SK-MEL-5 (cell line): ENCODE results near the gene ZDBF2. TPM values are rescaled to one million over a fixed set of nuclear protein-coding genes. Genes with fewer than 3 reads are reported as not detected.
"Not testable (repeated sequence)": the region's sequence is repeated elsewhere in the genome, so short reads cannot be mapped to it uniquely, and the experiment has no call there.

ENCODE experiments used
- DNase-seq: peaks from one replicate; pipeline ENCODE4 v3.0.0-alpha.2; 2016; ENCODE audit warnings: low read depth, low spot score
- in situ Hi-C: cut with HindIII; loops from 2 replicates; pipeline ENCODE4 v1.10.0; 2016; ENCODE audit warnings: low sequenced_read_pairs, high pct_unique_total_duplicates, low pct_unique_long_range_greater_than_20kb
- polyA plus RNA-seq, 2 experiments: library from polyadenylated mRNA; depleted of rRNA; stranded (reverse); fragments of >200 nt; gene quantifications; 2 replicates each; pipeline ENCODE4 v1.2.3, GENCODE V29; 2015
- total RNA-seq: library from RNA; depleted of rRNA; stranded (reverse); fragments of >200 nt; shearing (Covaris generic); gene quantifications from 2 replicates; pipeline ENCODE4 v1.2.3, GENCODE V29; 2014; rRNA removed

ZDBF2 gene
- 13.1 and 14.0 TPM in 2 replicates for total RNA-seq
- polyA plus RNA-seq (2015; cell fraction: cytosol; rRNA removed) = 3.5 and 4.8 TPM in 2 replicates
- polyA plus RNA-seq (2015; cell fraction: nucleus; rRNA removed) = 25.9 and 29.9 TPM in 2 replicates

DNA sequence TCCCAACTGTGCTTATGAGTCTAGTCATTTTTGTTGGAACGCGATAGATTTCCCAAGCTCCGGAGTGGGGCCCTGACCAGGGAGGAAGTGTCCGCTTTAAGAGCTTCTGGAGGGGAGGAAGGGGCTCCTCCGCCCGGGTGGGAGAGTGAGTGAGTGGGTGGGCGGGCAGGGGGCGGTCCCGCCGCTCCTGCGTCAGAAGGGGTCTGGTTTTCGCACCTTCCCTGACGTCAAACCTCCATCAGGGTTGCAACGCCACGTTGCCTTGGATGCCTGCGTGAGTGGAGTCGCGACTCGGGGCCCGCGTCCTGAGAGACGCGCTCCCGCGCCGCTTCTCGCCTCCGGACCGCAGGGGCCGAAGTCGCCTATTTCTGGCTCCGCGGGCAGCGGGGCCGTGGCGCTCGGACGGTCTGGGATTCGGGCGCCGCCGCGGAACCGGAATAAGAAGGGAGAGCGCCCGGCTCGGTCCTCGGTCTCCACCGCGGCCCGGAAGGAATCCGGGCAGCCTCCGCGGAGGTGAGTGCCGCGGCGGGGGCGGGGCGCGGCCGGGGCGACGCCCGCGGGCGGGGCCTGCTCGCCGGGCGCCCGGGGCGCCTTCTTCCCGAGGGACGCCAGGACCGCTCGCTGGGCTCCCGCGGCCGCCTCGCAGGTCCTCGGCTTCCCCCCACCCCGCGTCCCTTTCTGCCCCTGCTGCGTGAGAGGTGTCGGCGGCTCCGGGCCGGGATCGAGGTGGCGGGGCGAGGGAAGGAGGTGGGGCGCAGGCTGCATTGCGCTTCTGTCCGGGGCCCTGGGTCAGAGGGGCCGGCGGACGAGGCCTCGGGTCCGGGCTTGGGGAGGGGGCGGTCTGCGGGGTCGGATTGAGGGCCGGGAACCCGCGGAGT is at the start of gene ZDBF2:
Gene ZDBF2, plus strand, starts transcription at position 230 of the 878 bp plus-strand sequence. CDS start 7,187 bp downstream, outside the sequence.
- DNase-seq = peak; percentile 68
- in situ Hi-C loops = no loop called here

- no peak for DNase-seq
- in situ Hi-C loops = no loop called here
These were observed 48.8 kb upstream of the ZDBF2 start for GRCh38 chr2:206225435-206226232.

DNA sequence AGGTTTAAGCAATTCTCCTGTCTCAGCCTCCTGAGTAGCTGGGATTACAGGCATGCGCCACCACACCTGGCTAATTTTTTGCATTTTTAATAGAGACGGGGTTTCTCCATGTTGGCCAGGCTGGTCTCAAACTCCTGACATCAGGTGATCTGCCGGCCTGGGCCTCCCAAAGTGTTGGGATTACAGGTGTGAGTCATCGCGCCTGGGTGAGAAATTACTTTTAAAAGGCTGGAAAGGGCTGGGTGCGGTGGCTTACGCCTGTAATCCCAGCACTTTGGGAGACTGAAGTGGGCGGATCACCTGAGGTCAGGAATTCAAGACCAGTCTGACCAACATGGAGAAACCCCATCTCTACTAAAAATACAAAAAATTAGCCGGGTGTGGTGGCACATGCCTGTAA is 45.8 kb upstream of the ZDBF2 start:
- in situ Hi-C loops, DNase-seq: not testable (repeated sequence)

GRCh38 chr2:206229642-206230041 is 44.8 kb upstream of the ZDBF2 start:
- DNase-seq = no peak
- in situ Hi-C loops = no loop called here

DNA sequence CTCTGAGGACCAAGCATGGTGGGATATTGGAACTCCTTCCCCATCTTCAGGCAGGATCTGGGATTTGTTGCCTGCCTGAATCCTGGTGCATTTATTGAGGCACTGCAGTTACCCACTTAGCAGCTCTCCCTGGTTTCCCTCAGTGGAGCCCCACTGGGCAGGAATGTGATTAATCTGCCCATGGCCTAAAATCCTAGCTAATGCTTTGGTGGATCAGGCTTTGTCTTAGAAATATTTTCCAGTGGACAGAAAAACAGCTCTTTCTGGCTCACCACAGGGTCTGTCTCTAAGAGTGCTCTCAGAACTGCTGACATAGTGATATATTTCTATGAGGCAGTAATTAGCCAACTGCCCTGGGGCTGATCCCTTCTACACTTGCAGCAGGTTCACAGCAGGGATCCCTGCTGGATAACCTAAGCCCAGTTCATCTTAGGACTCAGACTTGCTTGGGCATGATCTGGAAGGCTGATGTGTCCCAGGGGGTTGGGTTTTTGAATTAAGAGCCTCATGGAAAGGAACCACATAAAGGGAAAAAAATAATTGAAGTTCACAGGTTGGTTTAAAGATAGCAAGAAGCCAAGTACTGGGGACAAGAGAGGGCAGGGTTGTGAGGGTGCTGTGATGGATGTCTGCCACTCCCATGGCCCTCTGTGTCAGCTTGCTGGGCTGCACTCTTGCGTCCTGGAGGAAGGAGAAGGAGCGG is 44.3 kb upstream of the ZDBF2 start:
- no peak for DNase-seq

GRCh38 chr2:206231669-206232286 is 42.7 kb upstream of the ZDBF2 start:
- DNase-seq = no peak
- in situ Hi-C loops = no loop called here

More for the DNA sequence above, 44.3 kb upstream of the ZDBF2 start:
- in situ Hi-C loops = no loop called here

DNA sequence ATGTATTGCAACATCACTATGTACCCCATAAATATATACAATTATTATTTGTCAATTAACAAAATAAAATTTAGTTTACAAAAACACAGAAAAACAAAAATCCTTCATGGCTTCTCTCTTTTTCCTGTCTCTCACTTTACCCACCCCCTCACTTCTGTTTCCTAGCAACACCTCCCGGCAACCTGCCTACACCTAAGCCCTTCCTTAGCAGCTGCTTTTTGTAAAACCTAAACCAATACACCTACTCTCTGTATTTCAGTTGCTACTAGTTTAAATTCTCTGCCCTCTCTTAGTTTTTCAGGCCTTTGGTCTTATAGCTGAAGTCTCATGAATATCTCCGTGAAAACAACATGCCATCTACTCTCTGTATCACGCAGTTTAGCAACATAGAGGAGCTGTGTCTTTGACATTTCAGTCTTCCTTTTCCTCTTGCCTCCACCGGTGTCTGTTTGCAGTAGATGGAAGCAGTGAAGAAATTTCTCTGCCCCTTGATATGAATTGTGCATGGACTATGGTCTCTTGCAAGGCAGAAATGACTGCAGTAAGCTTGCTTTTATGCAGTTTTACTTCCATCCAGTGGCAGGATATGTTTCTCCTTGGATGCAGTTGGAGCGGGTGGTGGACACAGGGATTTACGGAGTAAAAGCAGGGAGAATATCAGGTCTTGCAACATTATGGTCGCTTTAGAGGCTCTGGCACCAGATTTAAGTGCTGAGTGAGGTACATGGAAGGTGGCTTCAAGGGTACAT is 42.0 kb upstream of the ZDBF2 start:
- in situ Hi-C loops = no loop called here
- DNase-seq = no peak

DNA sequence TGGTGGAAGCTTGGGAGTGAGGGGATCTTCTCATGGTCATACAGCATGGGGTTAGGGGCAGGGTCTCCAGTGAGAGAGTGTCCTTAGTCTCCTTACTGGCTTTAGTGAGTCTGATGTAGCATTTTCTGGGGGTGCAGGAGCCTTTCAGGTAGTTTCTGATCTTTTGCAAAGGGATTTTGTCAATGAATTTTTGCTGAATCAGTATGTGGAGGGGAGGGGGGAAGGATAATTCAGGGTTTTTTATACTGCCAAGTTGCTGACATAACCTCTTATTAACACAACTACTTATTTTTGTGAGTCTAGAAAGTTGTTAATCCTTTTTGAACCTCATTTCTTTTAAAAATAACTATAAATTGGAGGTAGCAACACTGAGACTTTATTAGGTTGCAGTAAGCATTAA is 35.3 kb upstream of the ZDBF2 start:
- DNase-seq = no peak
- in situ Hi-C loops = no loop called here

- DNase-seq = no peak
- in situ Hi-C loops = no loop called here
These were observed 34.1 kb upstream of the ZDBF2 start for GRCh38 chr2:206240327-206240726.

DNA sequence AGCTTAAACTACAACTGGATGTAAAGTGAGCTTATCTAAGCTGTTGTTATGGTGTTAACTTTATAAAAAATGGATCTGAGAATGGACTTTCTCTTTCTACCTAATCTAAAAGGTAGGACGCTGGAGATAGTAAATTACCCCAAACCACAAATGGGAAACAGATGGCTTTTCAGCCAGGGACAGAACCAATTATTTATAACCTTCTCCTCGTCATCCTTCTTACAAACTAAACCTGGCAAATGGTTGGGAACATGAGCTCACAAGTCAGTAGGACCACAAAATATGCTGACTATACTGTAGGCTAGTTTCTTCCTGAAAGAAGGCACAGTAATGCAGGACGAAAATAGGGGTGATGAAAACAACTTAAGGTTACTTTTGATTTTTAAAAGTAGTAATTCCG is 32.7 kb upstream of the ZDBF2 start:
- in situ Hi-C loops = no loop called here
- no peak for DNase-seq

GRCh38 chr2:206245265-206245672 is 29.2 kb upstream of the ZDBF2 start:
- no peak for DNase-seq
- in situ Hi-C loops = no loop called here

DNA sequence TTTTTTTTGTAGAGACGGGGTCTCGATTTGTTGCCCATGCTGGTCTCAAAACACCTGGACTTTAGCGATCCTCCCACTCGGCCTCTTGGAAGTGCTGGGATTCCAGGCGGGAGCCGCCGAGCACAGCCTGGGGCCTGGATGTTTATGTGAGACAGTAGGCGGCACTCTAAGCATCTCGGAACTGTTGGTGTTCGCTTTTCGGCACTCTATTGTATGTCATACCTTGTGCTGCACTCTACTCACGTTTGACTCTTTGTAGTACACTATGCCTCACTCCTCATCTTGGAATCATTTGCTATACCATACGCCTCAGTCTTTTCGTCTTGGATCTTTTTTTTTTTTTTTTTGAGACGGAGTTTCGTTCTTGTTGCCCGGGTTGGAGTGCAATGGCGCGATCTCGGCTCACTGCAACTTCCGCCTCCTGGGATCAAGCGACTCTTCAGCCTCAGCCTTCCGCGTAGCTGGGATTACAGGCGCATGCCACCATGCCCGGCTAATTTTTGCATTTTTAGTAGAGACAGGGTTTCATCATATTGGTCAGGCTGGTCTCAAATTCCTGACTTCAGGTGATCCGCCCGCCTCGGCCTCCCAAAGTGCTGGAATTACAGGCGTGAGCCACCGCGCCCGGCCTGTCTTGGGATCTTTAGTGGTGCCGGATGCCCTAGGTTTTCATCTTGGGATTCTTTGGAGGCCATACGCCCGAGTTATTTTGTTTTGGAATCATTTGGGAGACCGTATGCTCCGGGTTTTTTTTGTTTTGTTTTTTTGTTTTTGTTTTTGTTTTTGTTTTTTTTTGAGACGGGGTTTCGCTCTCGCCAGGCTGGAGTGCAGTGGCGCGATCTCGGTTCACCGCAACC is 24.2 kb upstream of the ZDBF2 start:
- in situ Hi-C loops = no loop called here

DNA sequence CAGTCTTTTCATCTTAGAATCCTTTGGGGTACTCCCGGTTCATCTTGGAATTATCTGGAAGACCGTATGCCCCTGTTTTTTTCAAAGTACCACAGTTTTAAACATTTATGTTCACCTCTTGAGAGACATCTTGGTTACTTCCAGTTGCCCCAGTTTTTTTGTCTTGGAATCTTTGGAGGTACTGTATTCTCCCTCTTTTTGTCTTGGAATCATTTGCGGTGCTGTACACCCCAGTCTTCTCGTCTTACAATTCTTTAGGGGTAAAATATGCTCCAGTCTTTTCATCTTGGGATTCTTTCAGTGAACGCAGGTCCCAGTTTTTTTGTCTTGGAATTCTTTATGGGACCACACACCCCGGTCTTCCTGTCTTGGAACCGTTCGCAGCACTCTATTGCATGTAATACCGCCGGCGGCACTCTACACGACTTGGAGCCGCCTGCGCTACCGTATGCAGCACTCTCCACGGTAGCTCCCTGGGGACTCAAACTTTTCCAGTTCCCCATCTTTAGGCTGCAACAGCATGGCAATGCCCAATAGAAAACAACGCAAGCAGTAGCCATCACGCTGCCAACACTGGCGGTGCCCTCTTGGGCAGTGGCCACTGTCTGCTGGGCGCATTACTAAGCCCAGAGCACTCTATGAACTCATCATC is 21.2 kb upstream of the ZDBF2 start:
- DNase-seq = no peak
- in situ Hi-C loops = no loop called here

More for the DNA sequence above, 24.2 kb upstream of the ZDBF2 start:
- DNase-seq = peak; percentile 15

- no peak for DNase-seq
- in situ Hi-C loops = no loop called here
These were observed 20.7 kb upstream of the ZDBF2 start for GRCh38 chr2:206253777-206254166.

DNA sequence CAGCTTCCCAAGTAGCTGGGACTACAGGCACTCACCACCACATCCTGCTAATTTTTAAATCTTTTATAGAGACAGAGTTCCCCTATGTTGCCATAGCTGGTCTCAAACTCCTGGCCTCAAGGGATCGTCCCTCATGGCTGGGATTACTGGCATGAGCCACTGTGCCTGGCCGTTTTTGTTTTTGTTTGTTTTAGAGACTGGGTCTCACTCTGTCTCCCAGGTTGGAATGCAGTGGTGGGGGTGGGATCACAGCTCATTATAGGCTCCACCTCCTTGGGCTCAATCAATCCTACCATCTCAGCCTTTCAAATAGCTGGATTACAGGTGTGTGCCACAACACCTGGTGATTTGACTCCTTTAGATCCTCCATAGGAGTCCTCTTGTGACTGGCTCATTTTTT is 19.5 kb upstream of the ZDBF2 start:
- DNase-seq = no peak
- in situ Hi-C loops = no loop called here
